GM12874 (cell line): ENCODE data around the gene SRCIN1.

Experiments used
- CTCF ChIP-seq: IDR thresholded peaks from 2 replicates; pipeline ENCODE4 v1.5.1; 2011; ENCODE audit warnings: low read depth, mild to moderate bottlenecking, control low read depth, low read length, moderate library complexity; ENCODE audit not compliant: insufficient read depth

Gene SRCIN1

GRCh38 chr17:38571833-38572668 lies 33.7 kb downstream of the SRCIN1 start:
- TF ChIP-seq CTCF, result no peak

DNA sequence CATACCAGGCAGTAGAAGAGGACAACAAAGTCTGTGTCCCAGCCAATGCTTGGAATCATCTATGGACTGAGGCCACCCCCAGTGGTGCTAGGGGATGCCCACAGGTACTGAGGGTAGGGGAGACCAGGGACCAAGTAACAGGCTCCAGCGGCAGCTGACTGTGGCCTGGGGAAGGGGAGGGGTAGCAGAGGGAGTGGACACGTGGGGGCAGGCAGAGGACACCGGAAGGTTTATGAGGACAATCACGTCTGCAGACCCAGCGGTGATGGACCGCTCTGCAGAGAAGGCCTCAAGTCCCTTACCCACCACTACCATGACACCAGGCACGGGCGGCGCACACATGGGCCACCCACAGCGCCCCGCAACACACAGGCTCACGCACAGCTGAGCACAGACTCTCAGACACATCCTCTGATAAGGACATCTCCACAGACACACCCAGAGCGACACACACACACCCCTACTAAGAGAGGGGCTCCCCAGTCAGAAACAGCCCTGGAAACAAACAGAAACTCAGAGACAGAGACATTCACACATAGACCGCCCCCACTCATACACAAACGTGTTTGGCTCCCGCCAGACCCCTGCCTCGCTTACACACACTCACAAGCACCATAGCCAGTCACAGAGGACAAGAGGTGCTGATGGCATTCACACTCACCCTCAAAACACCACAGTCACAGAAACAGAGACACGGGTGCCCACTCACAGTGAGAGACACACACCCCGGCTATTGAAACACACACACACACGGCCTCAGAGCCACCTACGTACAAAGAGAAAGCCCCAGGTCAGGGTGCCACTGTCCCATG lies 35.8 kb downstream of the SRCIN1 start:
- no peak for TF ChIP-seq CTCF

GRCh38 chr17:38568845-38569510 lies 36.8 kb downstream of the SRCIN1 start:
- no peak for TF ChIP-seq CTCF

DNA sequence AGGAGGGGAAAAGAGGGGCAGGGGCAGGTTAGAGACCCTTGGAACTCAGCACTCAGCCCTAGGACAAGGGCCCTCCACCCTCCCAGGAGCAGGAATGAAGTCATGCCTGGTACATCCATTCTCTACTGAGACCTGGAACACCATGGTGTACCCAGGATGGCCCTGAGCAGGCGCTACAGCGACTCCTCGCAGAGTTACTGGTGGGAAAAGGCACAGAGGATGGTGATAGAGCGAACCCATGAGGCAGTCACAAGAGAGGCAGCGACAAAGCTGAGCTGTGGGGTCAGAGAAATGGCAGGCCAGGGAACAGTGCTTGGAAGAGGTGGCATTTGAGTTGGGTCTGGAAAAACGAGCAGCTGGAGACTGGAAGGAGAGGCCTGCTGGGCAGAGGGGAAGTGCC lies 37.5 kb downstream of the SRCIN1 start:
- TF ChIP-seq CTCF, result no peak

DNA sequence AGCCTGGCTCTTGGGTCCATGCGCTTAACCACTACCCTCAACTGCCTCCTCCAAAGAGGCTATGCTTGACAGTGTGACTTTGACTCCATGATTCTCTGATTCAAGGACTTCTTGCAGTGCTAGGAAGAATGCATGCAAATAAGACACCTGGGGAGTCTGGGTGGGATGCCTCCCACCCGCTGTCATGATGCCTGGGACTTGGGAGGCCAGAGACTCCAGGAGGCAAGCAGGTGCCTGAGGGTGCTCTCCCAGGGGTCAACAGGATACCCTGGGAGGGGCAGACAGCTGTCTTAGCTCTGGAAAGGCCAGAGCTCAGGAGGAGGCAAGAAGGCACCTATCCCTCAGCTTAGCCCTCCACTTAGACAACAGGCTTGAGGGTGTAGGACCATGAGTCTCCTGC lies 38.4 kb downstream of the SRCIN1 start:
- TF ChIP-seq CTCF, result no peak

DNA sequence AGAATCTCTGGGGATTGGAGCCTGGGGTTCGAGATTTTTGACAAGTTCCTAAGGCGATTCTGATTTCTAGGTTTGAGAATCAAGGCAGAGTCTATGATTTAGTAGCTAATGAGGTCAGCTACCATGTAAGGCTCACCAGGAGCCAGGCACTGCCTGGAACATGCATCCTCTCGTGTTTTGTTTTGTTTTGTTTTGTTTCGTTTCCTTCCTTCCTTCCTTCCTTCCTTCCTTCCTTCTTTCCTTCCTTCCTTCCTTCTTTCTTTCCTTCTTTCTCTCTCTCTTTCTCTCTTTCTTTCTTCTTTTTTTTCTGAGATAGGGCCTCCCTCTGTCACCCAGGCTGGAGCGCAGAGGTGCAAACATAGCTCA lies 39.1 kb downstream of the SRCIN1 start:
- TF ChIP-seq CTCF, result no peak
